HG03095 (cell line): Measurements from ENCODE around the gene POLDIP2.

ENCODE experiments used
- ATAC-seq: cut with Tn5 transposase; IDR thresholded peaks from one replicate; pipeline ENCODE4 v1.9.1; 2021; ENCODE audit warnings: moderate library complexity; ENCODE audit not compliant: unreplicated experiment

POLDIP2 gene

GRCh38 chr17:28367641-28368305, 10.4 kb upstream of the POLDIP2 start:
- no peak for ATAC-seq

GRCh38 chr17:28366605-28367004, 9.3 kb upstream of the POLDIP2 start:
- ATAC-seq: no peak

- ATAC-seq: no peak
Observed at GRCh38 chr17:28365487-28365886, 8.2 kb upstream of the POLDIP2 start.

GRCh38 chr17:28364665-28365363, 7.5 kb upstream of the POLDIP2 start, which contains the start of gene SEBOX:
TSS of gene SEBOX (minus strand) at chr17:28365199. CDS start at chr17:28365151, 48 bp downstream.
- ATAC-seq: no peak

- ATAC-seq: no peak
Observed at GRCh38 chr17:28363776-28364650, 6.7 kb upstream of the POLDIP2 start.

GRCh38 chr17:28363186-28363585, 5.9 kb upstream of the POLDIP2 start:
- no peak for ATAC-seq

GRCh38 chr17:28357901-28358197, 522 bp upstream of the POLDIP2 start:
- no peak for ATAC-seq

- no peak for ATAC-seq
Observed at GRCh38 chr17:28350271-28350670, 7.1 kb downstream of the POLDIP2 start.

- ATAC-seq: no peak
Observed at GRCh38 chr17:28348979-28349378, 8.3 kb downstream of the POLDIP2 start.

- no peak for ATAC-seq
Observed at GRCh38 chr17:28347261-28347891, 10.0 kb downstream of the POLDIP2 start.

- ATAC-seq: no peak
Observed at GRCh38 chr17:28346746-28347246, 10.5 kb downstream of the POLDIP2 start.

- ATAC-seq: no peak
Observed at GRCh38 chr17:28346199-28346580, 11.1 kb downstream of the POLDIP2 start.

- no peak for ATAC-seq
Observed at GRCh38 chr17:28345419-28346198, 11.7 kb downstream of the POLDIP2 start.

- no peak for ATAC-seq
Observed at GRCh38 chr17:28344435-28344901, 12.9 kb downstream of the POLDIP2 start.

GRCh38 chr17:28344011-28344410, 13.3 kb downstream of the POLDIP2 start:
- ATAC-seq: no peak

- ATAC-seq: no peak
Observed at GRCh38 chr17:28343491-28343932, 13.8 kb downstream of the POLDIP2 start.

GRCh38 chr17:28342313-28342712, 15.0 kb downstream of the POLDIP2 start:
- no peak for ATAC-seq

- ATAC-seq: no peak
Observed at GRCh38 chr17:28341516-28341915, 15.8 kb downstream of the POLDIP2 start.

- ATAC-seq: no peak
Observed at GRCh38 chr17:28340374-28340773, 17.0 kb downstream of the POLDIP2 start.

GRCh38 chr17:28339431-28339830, 17.9 kb downstream of the POLDIP2 start:
- no peak for ATAC-seq
